Esophagus muscularis mucosa (tissue), 4 donors: Measurements from ENCODE around the gene SLC36A1. TPM values are rescaled to one million over a fixed set of nuclear protein-coding genes. Genes with fewer than 3 reads are reported as not detected.

Experiments used
- DNase-seq: peaks from one replicate; pipeline ENCODE4 v3.0.0-alpha.2; 2017; ENCODE audit errors: extremely low spot score
- H3K27ac ChIP-seq, 4 donors: fragments of 200-600 bp; sonication (generic); replicated peaks in 1 of 4; 1 replicate in 3 of 4; 2 replicates in 1 of 4; pipeline ENCODE4 v1.5.1; 2016 to 2019; ENCODE audit warnings: mild to moderate bottlenecking in 1 of 4
- H3K27me3 ChIP-seq, 4 donors: fragments of 200-600 bp; sonication (generic); one replicate each; pipeline versions ENCODE4 v1.5.1 to v1.6.0; 2016 to 2019
- H3K36me3 ChIP-seq, 4 donors: fragments of 200-600 bp; sonication (generic); one replicate each; pipeline ENCODE4 v1.5.1; 2016 to 2019
- H3K4me1 ChIP-seq, 4 donors: fragments of 200-600 bp; sonication (generic); one replicate each; pipeline ENCODE4 v1.5.1; 2016 to 2019
- H3K4me3 ChIP-seq, 4 donors: fragments of 200-600 bp; sonication (generic); 1 replicate in 2 of 4; 2 replicates in 2 of 4; pipeline ENCODE4 v1.5.1; 2016 to 2019; ENCODE audit warnings: mild to moderate bottlenecking in 4 of 4, moderate library complexity in 1 of 4
- H3K9me3 ChIP-seq, 4 donors: fragments of 200-600 bp; sonication (generic); 1 replicate in 3 of 4; 2 replicates in 1 of 4; pipeline ENCODE4 v1.5.1; 2016 to 2019
- CTCF ChIP-seq, 3 experiments: fragments of 200-600 bp in 2 of 3; fragments of 450-650 bp in 1 of 3; sonication (generic) in 2 of 3; IDR thresholded peaks; one replicate each; pipeline ENCODE4 v1.5.1; 2017 to 2019; ENCODE audit warnings: antibody characterized with exemption in 3 of 3, mild to moderate bottlenecking in 2 of 3, moderate library complexity in 1 of 3
- EP300 ChIP-seq: sonication (generic); formaldehyde crosslinking; IDR thresholded peaks from one replicate; pipeline ENCODE4 v1.6.1; 2017; ENCODE audit warnings: antibody characterized with exemption
- POLR2A ChIP-seq: fragments of 450-650 bp; IDR thresholded peaks from one replicate; pipeline ENCODE4 v1.6.1; 2017; ENCODE audit warnings: antibody characterized with exemption, moderate library complexity, mild to moderate bottlenecking, low read depth
- POLR2AphosphoS5 ChIP-seq, 2 donors: sonication (generic); formaldehyde crosslinking; IDR thresholded peaks; one replicate each; pipeline ENCODE4 v1.6.1; 2017; ENCODE audit warnings: antibody characterized with exemption in 2 of 2
- WGBS: methylation state at CpG from one replicate; pipeline ENCODE4 v1.1.5; 2018; 5-methylcytosine and 5-hydroxymethylcytosine counted together
- intact Hi-C: fragments of 100-400 bp; cut with DNase I; formaldehyde crosslinking; loops from one replicate; pipeline ENCODE4 v1.15.1; 2023
- total RNA-seq, 4 donors: library from RNA; depleted of rRNA; stranded (reverse); fragments of >200 nt; gene quantifications; one replicate each; pipeline versions ENCODE4 v1.1.0 to v1.2.1, GENCODE V29; 2016

Gene SLC36A1
- total RNA-seq, 4 donors from 2014 or later: 5.1 to 13.7 (median 8.8) TPM

- peak; percentile 55 for DNase-seq
- intact Hi-C loops: no loop called here
- Histone ChIP-seq H3K36me3 (no peaks in the 10 kb centered on the region), H3K9me3 (no peaks in the 10 kb centered on the region), H3K27ac (no peak overlapping the region), H3K4me1 (no peaks in the 10 kb centered on the region), H3K27me3 (no peaks in the 10 kb centered on the region), H3K4me3 (no peak overlapping the region)
- no peak for TF ChIP-seq EP300
- TF ChIP-seq POLR2A: no peak
- no peak for TF ChIP-seq CTCF (IDR thresholded peaks at IDR 0.05)
- no peak for TF ChIP-seq POLR2AphosphoS5 (IDR thresholded peaks at IDR 0.05)
- 78% methylated on average over 2 of the region's 2 CpGs for WGBS
Observed at GRCh38 chr5:151427258-151427657, 20.1 kb upstream of the SLC36A1 start.

- intact Hi-C loops: no loop called here
- 100% methylated on average over 1 of the region's 1 CpG for WGBS
- TF ChIP-seq POLR2AphosphoS5 (IDR thresholded peaks at IDR 0.05) (no peak), EP300 (no peak), CTCF (IDR thresholded peaks at IDR 0.05) (no peak), POLR2A (no peak)
Observed at GRCh38 chr5:151430731-151431130, 16.7 kb upstream of the SLC36A1 start.

GRCh38 chr5:151431666-151432065 is 15.7 kb upstream of the SLC36A1 start:
- Histone ChIP-seq H3K27ac (no peak overlapping the region), H3K4me1 (no peaks in the 10 kb centered on the region), H3K27me3 (no peaks in the 10 kb centered on the region), H3K36me3 (no peaks in the 10 kb centered on the region), H3K9me3 (no peaks in the 10 kb centered on the region), H3K4me3 (no peak overlapping the region)
- DNase-seq: no peak
- TF ChIP-seq POLR2AphosphoS5 (IDR thresholded peaks at IDR 0.05) (no peak), CTCF (IDR thresholded peaks at IDR 0.05) (no peak), EP300 (no peak)
- 58% methylated on average over 6 of the region's 6 CpGs for WGBS
- intact Hi-C loops: no loop called here

More at GRCh38 chr5:151430731-151431130, 16.7 kb upstream of the SLC36A1 start:
- Histone ChIP-seq H3K9me3 (no peaks in the 10 kb centered on the region), H3K4me1 (no peaks in the 10 kb centered on the region), H3K27me3 (no peaks in the 10 kb centered on the region), H3K4me3 (no peak overlapping the region), H3K27ac (no peak overlapping the region), H3K36me3 (no peaks in the 10 kb centered on the region)
- DNase-seq: no peak

- peak; percentile 42 for DNase-seq
- no peaks in the 10 kb centered on the region for H3K4me1 ChIP-seq
- WGBS: 96% methylated on average over 3 of the region's 3 CpGs
- no peaks in the 10 kb centered on the region for H3K9me3 ChIP-seq
- TF ChIP-seq EP300: no peak
- no peak for TF ChIP-seq CTCF (IDR thresholded peaks at IDR 0.05)
- TF ChIP-seq POLR2AphosphoS5 (IDR thresholded peaks at IDR 0.05): no peak
- TF ChIP-seq POLR2A: no peak
- H3K36me3 ChIP-seq: no peaks in the 10 kb centered on the region
- intact Hi-C loops: no loop called here
- no peaks in the 10 kb centered on the region for H3K27me3 ChIP-seq
- H3K27ac ChIP-seq: no peak overlapping the region
- no peak overlapping the region for H3K4me3 ChIP-seq
Observed at GRCh38 chr5:151432210-151432609, 15.2 kb upstream of the SLC36A1 start.

- no peak overlapping the region for H3K4me3 ChIP-seq
- 85% methylated on average over 5 of the region's 5 CpGs for WGBS
- H3K36me3 ChIP-seq: no peaks in the 10 kb centered on the region
- DNase-seq: no peak
- no peaks in the 10 kb centered on the region for H3K4me1 ChIP-seq
- no peaks in the 10 kb centered on the region for H3K27me3 ChIP-seq
- H3K27ac ChIP-seq: no peak overlapping the region
- H3K9me3 ChIP-seq: no peaks in the 10 kb centered on the region
- intact Hi-C loops: no loop called here
- TF ChIP-seq POLR2A (no peak), CTCF (IDR thresholded peaks at IDR 0.05) (no peak), POLR2AphosphoS5 (IDR thresholded peaks at IDR 0.05) (no peak), EP300 (no peak)
Observed at GRCh38 chr5:151434570-151435237, 12.7 kb upstream of the SLC36A1 start.
